Endothelial cell of umbilical vein (primary cell): ENCODE measurements around the gene SART3. TPM values are rescaled to one million over a fixed set of nuclear protein-coding genes. Genes with fewer than 3 reads are reported as not detected.

Experiments used
- BruUV-seq: library from RNA; stranded (reverse); fragments of 400-500 nt; replicated peaks from 2 replicates; lab custom pipeline; 2021; lab: Mats Ljungman, UMichigan
- CTCF ChIA-PET: fragments of 300-600, 350-600 bp; sonication (Branson Sonifier 250); formaldehyde crosslinking; loops from one replicate; lab custom pipeline; 2021; ENCODE audit warnings: antibody characterized with exemption, inconsistent platforms; lab: Charles Lee
- POLR2A ChIA-PET: fragments of 300-600, 350-600 bp; sonication (Branson Sonifier 250); formaldehyde crosslinking; loops from one replicate; lab custom pipeline; 2021; ENCODE audit warnings: antibody characterized with exemption, inconsistent platforms; lab: Charles Lee
- DNase-seq: peaks from one replicate; pipeline ENCODE4 v3.0.0-alpha.2; 2011; ENCODE audit warnings: low read depth, low spot score
- FAIRE-seq: peaks from 2 replicates; lab custom pipeline; 2011; peaks lifted over from hg19 to GRCh38; lab: Jason Lieb, UNC
- H2AFZ ChIP-seq: 2 replicates; pipeline ENCODE4 v1.6.0; 2012; ENCODE audit warnings: low read depth, low read length, control low read depth, inconsistent platforms
- H3K27ac ChIP-seq: 2 replicates; pipeline ENCODE4 v1.5.1; 2011; ENCODE audit warnings: low read depth, mild to moderate bottlenecking, control low read depth, low read length, moderate library complexity; ENCODE audit not compliant: insufficient read depth
- H3K27me3 ChIP-seq, 2 experiments: 2 replicates each; pipeline versions ENCODE4 v1.6.0 to v1.6.1; 2011; ENCODE audit warnings: low read length in 2 of 2, mixed read lengths in 1 of 2; ENCODE audit not compliant: control insufficient read depth in 2 of 2, insufficient read depth in 2 of 2
- H3K36me3 ChIP-seq, 2 experiments: 2 replicates in 1 of 2; 3 replicates in 1 of 2; pipeline ENCODE4 v1.5.1; 2011; ENCODE audit warnings: low read length in 2 of 2, mild to moderate bottlenecking in 1 of 2, moderate library complexity in 1 of 2; ENCODE audit not compliant: control insufficient read depth in 2 of 2, insufficient read depth in 2 of 2; ENCODE audit errors: extremely low read depth in 1 of 2
- H3K4me1 ChIP-seq: 3 replicates; pipeline ENCODE4 v1.5.1; 2011; ENCODE audit warnings: mild to moderate bottlenecking, low read length; ENCODE audit not compliant: control insufficient read depth, insufficient read depth; ENCODE audit errors: extremely low read depth
- H3K4me2 ChIP-seq: 2 replicates; pipeline ENCODE4 v1.6.1; 2011; ENCODE audit warnings: low read length, control low read depth, mixed read lengths; ENCODE audit not compliant: insufficient read depth
- H3K4me3 ChIP-seq, 3 experiments: fragments of 200-600 bp in 1 of 3; sonication (generic), shearing (Covaris generic) in 1 of 3; replicated peaks in 1 of 3; 2 replicates each; pipeline ENCODE4 v1.5.1; 2011 to 2016; ENCODE audit warnings: control low read depth in 3 of 3, low read length in 3 of 3, mild to moderate bottlenecking in 2 of 3, inconsistent platforms in 1 of 3, low read depth in 1 of 3, moderate library complexity in 1 of 3; ENCODE audit not compliant: insufficient read depth in 1 of 3
- H3K79me2 ChIP-seq: 2 replicates; pipeline ENCODE4 v1.6.0; 2012; ENCODE audit warnings: low read length, inconsistent platforms; ENCODE audit not compliant: control insufficient read depth, insufficient read depth
- H3K9ac ChIP-seq: replicated peaks from 2 replicates; pipeline ENCODE3; 2011; ENCODE audit warnings: low read length, control low read depth; ENCODE audit not compliant: insufficient read depth; ENCODE audit errors: extremely low read depth
- H3K9me1 ChIP-seq: replicated peaks from 3 replicates; pipeline ENCODE4 v1.6.0; 2011; ENCODE audit warnings: mild to moderate bottlenecking, low read length; ENCODE audit not compliant: control insufficient read depth, insufficient read depth; ENCODE audit errors: extremely low read depth
- H3K9me3 ChIP-seq: replicated peaks from 2 replicates; pipeline ENCODE4 v1.5.1; 2012; ENCODE audit warnings: low read length, inconsistent platforms; ENCODE audit not compliant: control insufficient read depth, insufficient read depth
- H4K20me1 ChIP-seq: replicated peaks from 2 replicates; pipeline ENCODE3; 2011; ENCODE audit warnings: mild to moderate bottlenecking, low read length; ENCODE audit not compliant: control insufficient read depth, insufficient read depth; ENCODE audit errors: extremely low read depth
- EZH2 ChIP-seq: IDR thresholded peaks from 2 replicates; pipeline ENCODE4 v1.6.1; 2012; ENCODE audit warnings: borderline replicate concordance, low read depth, mild to moderate bottlenecking, moderate library complexity, low read length, inconsistent platforms; ENCODE audit not compliant: severe bottlenecking
- FOS ChIP-seq: IDR thresholded peaks from 2 replicates; pipeline ENCODE4 v1.6.1; 2011; ENCODE audit warnings: mild to moderate bottlenecking, low read length, moderate library complexity, borderline replicate concordance; ENCODE audit not compliant: insufficient read depth
- GATA2 ChIP-seq: IDR thresholded peaks from 2 replicates; pipeline ENCODE4 v1.7.0; 2011; ENCODE audit warnings: low read depth, mild to moderate bottlenecking, moderate library complexity, mixed read lengths, low read length; ENCODE audit not compliant: insufficient read length, insufficient read depth
- JUN ChIP-seq: IDR thresholded peaks from 2 replicates; pipeline ENCODE4 v1.6.1; 2011; ENCODE audit warnings: borderline replicate concordance, low read depth; ENCODE audit not compliant: insufficient read length, insufficient read depth
- MAX ChIP-seq: IDR thresholded peaks from 2 replicates; pipeline ENCODE4 v1.6.1; 2011; ENCODE audit not compliant: insufficient read depth, insufficient read length
- MYC ChIP-seq: IDR thresholded peaks from one replicate; pipeline ENCODE4 v1.6.1; 2011; ENCODE audit warnings: mild to moderate bottlenecking, low read depth, low read length
- POLR2A ChIP-seq: IDR thresholded peaks from 2 replicates; pipeline ENCODE4 v1.6.1; 2012; ENCODE audit warnings: low read depth, mild to moderate bottlenecking, control low read depth, low read length
- POLR2AphosphoS5 ChIP-seq: IDR thresholded peaks from 2 replicates; pipeline ENCODE4 v1.6.1; 2012; ENCODE audit warnings: low read depth, mild to moderate bottlenecking, control low read depth, low read length, moderate library complexity; ENCODE audit not compliant: insufficient read depth
- dilution Hi-C: fragments of 300-500 bp; cut with MboI; formaldehyde crosslinking; loops from one replicate; pipeline ENCODE4 v1.15.0; 2019; ENCODE audit warnings: low sequenced_read_pairs; ENCODE audit not compliant: extremely low pct_ligation_motif_present
- intact Hi-C: fragments of 100-400 bp; cut with micrococcal nuclease; formaldehyde crosslinking; loops from one replicate; pipeline ENCODE4 v1.10.0; 2022
- polyA plus RNA-seq, 4 experiments: library from polyadenylated mRNA; depleted of rRNA in 3 of 4; stranded (reverse) in 3 of 4; unstranded in 1 of 4; fragments of >200 nt; gene quantifications; 2 replicates each; pipeline versions ENCODE4 v1.2.1 to v1.2.3, GENCODE V29; 2011 to 2012; ENCODE audit warnings: missing spikeins in 1 of 4
- total RNA-seq: library from RNA; stranded (reverse); gene quantifications from 2 replicates; pipeline ENCODE4 v1.2.3, GENCODE V29; 2021
- TF ChIP-seq, protein P1 (sequence below), 2 donors: IDR thresholded peaks; 1 replicate in 1 of 2; 2 replicates in 1 of 2; pipeline ENCODE4 v1.5.1; 2011; ENCODE audit warnings: low read length in 2 of 2, mild to moderate bottlenecking in 2 of 2, moderate library complexity in 2 of 2, control low read depth in 1 of 2, inconsistent platforms in 1 of 2, low read depth in 1 of 2; ENCODE audit not compliant: insufficient read depth in 1 of 2; ENCODE audit errors: extremely low read depth in 1 of 2

The SART3 gene
- total and polyA plus RNA-seq, 2 donors (not counting 3 experiments of a cell fraction or from before 2014, with no cell fraction given), result 13.9 to 50.7 TPM

GRCh38 chr12:108584456-108585065 is 23.6 kb upstream of the SART3 start:
- H3K9ac ChIP-seq, result no peak overlapping the region
- no peak overlapping the region for H3K27ac ChIP-seq
- no peak for DNase-seq
- H4K20me1 ChIP-seq, result no peaks in the 10 kb centered on the region
- no peak for FAIRE-seq
- H3K9me1 ChIP-seq, result no peaks in the 10 kb centered on the region
- H3K9me3 ChIP-seq, result no peaks in the 10 kb centered on the region
- BruUV-seq, result no TSS peak
- H3K79me2 ChIP-seq, result no peaks in the 10 kb centered on the region
- H3K4me3 ChIP-seq, result no peak overlapping the region
- intact Hi-C loops (no loop called here), dilution Hi-C loops (no loop called here)
- ChIA-PET POLR2A (no interaction called here), CTCF (no interaction called here)
- no peak for TF ChIP-seq MYC
- no peak for TF ChIP-seq FOS
- no peak for TF ChIP-seq GATA2
- H2AFZ ChIP-seq, result no peak overlapping the region
- no peak overlapping the region for H3K4me2 ChIP-seq
- H3K36me3 ChIP-seq, result no peaks in the 10 kb centered on the region
- no peaks in the 10 kb centered on the region for H3K4me1 ChIP-seq
- H3K27me3 ChIP-seq, result peaks cover 0 to 4% of the 10 kb centered on the region in 2 experiments

GRCh38 chr12:108583991-108584390 is 23.0 kb upstream of the SART3 start:
- Histone ChIP-seq H4K20me1 (no peaks in the 10 kb centered on the region), H3K9ac (no peak overlapping the region), H3K4me1 (no peaks in the 10 kb centered on the region), H3K9me1 (no peaks in the 10 kb centered on the region), H2AFZ (no peak overlapping the region), H3K9me3 (no peaks in the 10 kb centered on the region), H3K4me3 (no peak overlapping the region), H3K79me2 (no peaks in the 10 kb centered on the region), H3K27me3 (peaks cover 0 to 2% of the 10 kb centered on the region in 2 experiments), H3K27ac (no peak overlapping the region), H3K36me3 (no peaks in the 10 kb centered on the region), H3K4me2 (no peak overlapping the region)
- DNase-seq, result no peak
- no peak for FAIRE-seq
- dilution Hi-C loops (no loop called here), intact Hi-C loops (no loop called here)
- POLR2A ChIA-PET, result no interaction called here
- CTCF ChIA-PET, result no interaction called here
- no TSS peak for BruUV-seq
- TF ChIP-seq GATA2, result no peak
- no peak for TF ChIP-seq MYC
- no peak for TF ChIP-seq JUN
- TF ChIP-seq MAX, result no peak
- TF ChIP-seq, protein P1, sequence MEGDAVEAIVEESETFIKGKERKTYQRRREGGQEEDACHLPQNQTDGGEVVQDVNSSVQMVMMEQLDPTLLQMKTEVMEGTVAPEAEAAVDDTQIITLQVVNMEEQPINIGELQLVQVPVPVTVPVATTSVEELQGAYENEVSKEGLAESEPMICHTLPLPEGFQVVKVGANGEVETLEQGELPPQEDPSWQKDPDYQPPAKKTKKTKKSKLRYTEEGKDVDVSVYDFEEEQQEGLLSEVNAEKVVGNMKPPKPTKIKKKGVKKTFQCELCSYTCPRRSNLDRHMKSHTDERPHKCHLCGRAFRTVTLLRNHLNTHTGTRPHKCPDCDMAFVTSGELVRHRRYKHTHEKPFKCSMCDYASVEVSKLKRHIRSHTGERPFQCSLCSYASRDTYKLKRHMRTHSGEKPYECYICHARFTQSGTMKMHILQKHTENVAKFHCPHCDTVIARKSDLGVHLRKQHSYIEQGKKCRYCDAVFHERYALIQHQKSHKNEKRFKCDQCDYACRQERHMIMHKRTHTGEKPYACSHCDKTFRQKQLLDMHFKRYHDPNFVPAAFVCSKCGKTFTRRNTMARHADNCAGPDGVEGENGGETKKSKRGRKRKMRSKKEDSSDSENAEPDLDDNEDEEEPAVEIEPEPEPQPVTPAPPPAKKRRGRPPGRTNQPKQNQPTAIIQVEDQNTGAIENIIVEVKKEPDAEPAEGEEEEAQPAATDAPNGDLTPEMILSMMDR (IDR thresholded peaks at IDR 0.05; ENCODE audit: extremely low read depth in 1 of 2, insufficient read depth in 1 of 2, low read depth in 1 of 2, low read length in 2 of 2), result no peak
- TF ChIP-seq POLR2A, result no peak
- TF ChIP-seq FOS, result no peak
- TF ChIP-seq EZH2, result no peak
- no peak for TF ChIP-seq POLR2AphosphoS5
